Ramos (cell line): Measurements from ENCODE around the gene YIPF2.

Experiments used
- in situ Hi-C: fragments of 300-500 bp; cut with MboI; formaldehyde crosslinking; loops from one replicate; pipeline ENCODE4 v1.14.3; 2022; ENCODE audit warnings: low sequenced_read_pairs; ENCODE audit not compliant: unreplicated experiment

YIPF2 gene

DNA sequence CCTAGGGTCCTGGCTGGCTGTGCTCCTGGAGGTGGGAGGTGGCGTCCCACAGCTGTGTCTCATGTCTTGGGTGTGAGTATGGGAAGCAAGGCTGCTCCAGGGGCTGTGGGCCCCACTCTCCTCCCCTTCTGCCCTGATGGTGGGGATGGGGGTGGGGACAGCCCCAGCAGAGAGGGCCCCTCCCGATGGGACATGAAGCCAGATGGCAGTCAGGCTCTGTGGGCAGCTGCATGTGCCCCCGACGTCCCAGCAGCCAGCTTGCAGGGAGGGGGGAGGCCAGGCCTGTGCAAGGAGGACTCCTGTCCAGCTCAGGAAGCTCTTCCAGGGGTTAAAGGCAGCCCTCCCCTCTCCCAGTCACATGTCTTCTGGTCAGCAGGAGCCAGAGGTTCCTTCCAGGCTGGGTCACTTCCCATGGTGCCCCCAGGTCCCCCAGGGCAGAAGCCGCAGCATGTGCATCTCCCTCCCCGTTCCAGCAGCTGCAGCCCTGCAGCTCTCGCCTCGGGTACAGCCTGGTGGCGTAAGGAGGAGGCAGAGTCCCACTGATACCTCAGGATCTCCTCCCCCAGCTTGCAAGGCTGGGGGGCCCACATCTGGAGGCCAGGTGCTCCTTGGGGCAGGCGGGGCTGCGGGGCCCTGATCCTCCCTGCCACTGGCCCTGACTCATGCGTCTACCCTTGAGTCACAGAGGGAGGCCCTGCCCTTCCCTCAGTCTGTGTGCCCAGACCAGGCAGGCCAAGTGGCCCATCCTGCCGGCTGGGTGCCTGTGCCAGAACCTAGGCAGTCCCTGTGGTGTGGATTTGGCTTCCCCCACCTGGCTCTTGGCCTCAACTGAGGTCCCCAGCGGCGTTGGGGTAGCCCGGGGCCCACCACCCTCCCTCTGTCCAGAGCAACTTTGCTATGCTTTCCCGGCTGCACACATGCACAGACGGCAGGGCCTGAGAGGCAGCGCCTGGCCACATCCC lies 13.0 kb downstream of the YIPF2 start:
- in situ Hi-C loops, result no loop called here

DNA sequence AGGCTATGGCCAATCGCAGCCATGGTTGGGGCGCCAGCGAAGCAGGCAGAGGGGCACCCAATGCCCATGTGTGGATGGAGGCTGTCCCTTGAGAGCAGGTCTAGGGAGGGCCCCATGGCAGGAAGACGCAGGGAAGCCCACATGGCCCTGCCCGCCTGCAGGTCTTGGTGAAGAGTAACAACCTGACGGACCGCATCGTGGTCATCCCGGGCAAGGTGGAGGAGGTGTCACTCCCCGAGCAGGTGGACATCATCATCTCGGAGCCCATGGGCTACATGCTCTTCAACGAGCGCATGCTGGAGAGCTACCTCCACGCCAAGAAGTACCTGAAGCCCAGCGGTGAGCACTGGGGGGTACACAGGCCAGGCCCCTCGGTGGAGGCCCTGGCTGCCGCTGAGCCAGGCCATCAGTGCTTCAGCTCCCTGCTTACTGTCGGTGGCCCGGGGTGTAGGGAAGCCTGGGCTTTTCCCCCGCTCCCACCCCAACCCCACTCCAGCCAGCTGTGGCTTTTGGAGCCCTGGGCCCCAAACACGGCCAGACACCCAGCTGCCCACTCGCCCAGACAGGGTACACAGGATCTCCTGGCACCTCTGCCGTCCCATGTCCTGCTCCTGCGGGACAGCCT lies 14.6 kb downstream of the YIPF2 start:
- in situ Hi-C loops, result no loop called here

- in situ Hi-C loops, result no loop called here
These were observed 15.8 kb downstream of the YIPF2 start for GRCh38 chr19:10912619-10913018.

DNA sequence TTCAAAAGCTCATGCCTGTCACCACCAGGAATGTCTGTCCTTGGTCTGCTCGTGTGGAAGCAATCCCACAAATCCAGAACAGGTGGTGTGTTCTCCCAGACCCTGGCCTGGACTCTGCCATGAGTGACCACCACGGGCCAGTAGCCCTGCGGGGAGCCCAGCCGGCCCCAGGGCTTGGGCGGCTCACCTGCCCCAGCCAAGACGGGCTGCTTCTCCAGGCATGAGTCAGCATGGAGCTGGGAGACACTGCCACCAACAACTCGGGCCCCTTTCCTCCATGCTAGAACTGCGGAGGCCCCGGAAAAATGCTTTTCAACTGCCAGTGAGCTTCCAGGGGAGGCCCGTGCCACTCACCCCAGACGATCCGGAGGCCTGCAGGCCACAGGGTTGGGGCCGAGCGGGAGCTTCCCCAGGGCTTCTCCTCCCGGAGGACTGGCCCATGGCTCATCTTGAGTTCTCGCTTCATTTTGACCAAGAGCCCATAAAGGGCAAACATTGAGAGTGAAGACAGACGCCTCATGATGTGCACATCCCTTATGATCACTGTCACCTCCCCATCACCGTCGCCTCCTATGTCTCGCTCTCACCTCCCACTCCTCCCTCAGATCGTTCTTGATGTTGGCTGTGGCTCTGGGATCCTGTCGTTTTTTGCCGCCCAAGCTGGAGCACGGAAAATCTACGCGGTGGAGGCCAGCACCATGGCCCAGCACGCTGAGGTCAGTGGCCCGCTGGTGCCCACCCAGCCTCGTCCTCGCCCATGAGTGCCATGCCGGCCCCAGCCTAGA lies 16.7 kb downstream of the YIPF2 start:
- in situ Hi-C loops, result no loop called here

DNA sequence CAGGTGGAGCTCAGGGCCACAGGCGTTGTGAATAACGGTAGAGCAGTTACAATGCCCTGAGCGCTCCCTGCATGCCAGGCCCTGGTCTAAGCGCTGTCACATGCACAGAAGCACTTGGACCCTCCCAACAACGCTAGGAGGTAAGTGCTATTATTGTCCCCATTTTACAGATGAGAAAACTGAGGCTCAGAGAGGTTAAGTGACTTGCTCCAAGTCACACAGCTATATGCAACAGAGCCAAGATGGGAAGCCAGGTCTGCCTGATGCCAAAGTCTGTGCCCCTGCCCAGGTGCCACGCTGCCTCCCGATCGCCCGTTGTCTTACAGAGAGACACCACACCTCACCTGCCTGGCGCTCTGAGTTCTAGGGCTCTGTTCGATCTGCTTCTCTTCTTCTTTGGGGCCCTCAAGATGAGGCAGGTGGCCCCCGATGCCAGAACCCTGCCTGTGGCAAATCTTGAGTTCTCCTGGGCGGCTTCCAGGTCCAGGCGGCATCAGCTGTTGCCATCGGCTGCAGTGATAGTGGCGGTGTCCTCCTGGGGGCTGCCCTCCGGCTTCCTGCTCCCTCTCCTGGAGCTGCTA lies 20.0 kb downstream of the YIPF2 start:
- in situ Hi-C loops, result no loop called here

- in situ Hi-C loops, result no loop called here
These were observed 20.5 kb downstream of the YIPF2 start for GRCh38 chr19:10907925-10908324.

DNA sequence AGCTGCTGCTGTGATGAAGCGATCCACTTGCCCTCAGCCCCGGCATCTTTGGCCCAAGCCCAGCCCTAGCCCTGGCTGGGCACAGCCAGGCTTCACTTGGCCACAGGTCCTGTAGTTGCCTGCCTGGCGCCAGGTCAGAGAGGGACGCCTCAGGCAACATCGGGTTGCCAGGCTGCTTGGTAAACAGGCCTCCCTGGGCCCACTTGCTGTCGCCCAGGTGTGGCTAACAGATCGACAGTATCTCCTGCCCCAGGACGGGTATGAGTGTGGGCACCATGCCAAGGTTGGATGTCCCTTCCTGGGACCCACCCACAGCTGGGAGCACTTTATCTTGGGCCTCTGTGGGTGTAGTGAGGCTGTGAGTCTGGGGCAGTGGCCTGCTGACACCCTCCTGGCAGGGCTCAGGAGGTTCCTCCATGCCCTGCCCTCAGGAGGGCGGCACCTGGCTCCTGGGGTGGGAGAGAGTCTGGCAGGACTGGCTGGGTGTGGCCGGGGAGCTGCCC lies 29.2 kb downstream of the YIPF2 start:
- in situ Hi-C loops, result no loop called here

DNA sequence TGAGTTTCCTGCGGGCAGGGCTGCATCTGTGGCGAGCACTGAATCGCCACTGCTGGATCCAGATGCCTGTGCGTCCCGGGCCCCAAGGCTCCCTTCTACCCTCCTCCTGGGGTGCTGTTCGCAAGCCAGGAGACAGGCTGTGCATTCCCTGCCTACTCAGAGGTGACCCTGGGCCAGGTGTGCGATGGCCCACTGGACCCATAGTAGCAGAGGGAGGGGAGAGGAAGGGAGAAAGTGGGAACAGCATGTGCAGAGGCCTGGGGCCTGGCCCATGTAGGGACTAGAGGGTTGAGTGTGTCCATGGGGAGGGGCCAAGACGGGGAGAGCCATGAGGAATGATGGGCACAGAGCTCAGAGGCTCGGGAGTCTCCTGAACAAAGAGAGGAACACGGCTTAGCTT lies 29.8 kb downstream of the YIPF2 start:
- in situ Hi-C loops, result no loop called here

DNA sequence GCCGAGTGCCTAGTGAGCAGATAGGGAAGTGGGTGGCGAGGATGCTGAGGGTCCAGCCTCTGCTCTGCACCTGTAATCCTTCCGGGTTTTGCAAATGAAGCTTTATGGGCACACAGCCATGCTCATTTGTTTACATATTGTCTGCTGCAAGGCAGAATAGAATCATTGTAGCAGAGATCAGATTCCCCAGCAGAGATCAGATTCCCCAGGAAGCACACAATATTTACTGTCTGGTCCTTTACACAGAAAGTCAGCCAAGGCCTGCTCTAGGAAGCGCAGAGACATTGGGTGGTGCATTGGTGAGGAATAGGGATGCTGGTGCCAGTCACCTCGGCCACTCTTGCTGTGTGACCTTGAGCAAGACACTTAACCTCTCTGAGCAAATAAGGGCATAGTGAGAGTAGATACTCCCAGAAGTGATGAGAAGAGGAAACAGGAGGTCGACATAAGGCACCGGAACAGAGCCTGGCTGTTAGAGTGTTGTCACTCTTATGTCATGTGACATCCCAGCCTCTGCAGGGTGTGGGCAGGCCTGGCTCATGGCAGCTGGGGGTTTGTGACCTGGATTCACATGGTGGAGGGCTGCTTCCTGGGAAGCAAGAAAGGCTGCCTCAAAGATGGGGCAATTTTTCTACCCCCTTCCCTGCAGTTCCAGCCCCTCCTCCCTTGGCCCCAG lies 31.4 kb downstream of the YIPF2 start:
- in situ Hi-C loops, result no loop called here

GRCh38 chr19:10895920-10896319 lies 32.5 kb downstream of the YIPF2 start:
- in situ Hi-C loops, result no loop called here

DNA sequence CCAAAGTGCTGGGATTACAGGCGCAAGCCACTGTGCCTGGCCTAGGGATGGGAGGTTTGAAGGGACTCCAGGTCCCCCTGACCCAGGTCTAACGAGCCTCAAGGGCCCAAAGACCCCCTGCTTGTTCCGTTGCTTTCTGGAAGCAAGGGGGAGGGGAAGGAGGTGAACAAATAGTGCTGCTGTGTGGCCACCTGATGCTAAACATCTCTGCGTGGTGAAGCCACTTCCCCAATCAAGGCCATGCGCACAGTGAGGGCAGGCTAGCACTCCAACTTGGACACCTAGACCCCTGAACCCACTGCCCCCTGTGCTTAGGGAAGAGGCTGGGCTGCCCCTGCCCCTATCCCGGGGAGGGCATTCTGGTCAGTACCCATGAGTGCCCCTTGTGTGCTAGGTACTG lies 33.1 kb downstream of the YIPF2 start:
- in situ Hi-C loops, result no loop called here

DNA sequence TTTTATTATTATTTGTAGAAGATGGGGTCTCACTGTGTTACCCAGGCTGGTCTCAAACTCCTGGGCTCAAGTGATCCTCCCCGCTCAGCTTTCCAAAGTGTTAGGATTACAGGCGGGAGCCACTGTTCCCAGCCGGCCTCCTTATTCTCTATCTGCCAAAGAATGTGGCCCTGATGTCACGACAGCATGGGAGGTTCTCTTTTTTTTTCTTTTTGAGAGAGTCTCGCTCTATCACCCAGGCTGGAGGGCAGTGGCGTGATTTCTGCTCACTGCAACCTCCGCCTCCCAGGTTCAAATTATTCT lies 33.6 kb downstream of the YIPF2 start:
- in situ Hi-C loops, result no loop called here

- in situ Hi-C loops, result no loop called here
These were observed 36.2 kb downstream of the YIPF2 start for GRCh38 chr19:10892256-10892655.

DNA sequence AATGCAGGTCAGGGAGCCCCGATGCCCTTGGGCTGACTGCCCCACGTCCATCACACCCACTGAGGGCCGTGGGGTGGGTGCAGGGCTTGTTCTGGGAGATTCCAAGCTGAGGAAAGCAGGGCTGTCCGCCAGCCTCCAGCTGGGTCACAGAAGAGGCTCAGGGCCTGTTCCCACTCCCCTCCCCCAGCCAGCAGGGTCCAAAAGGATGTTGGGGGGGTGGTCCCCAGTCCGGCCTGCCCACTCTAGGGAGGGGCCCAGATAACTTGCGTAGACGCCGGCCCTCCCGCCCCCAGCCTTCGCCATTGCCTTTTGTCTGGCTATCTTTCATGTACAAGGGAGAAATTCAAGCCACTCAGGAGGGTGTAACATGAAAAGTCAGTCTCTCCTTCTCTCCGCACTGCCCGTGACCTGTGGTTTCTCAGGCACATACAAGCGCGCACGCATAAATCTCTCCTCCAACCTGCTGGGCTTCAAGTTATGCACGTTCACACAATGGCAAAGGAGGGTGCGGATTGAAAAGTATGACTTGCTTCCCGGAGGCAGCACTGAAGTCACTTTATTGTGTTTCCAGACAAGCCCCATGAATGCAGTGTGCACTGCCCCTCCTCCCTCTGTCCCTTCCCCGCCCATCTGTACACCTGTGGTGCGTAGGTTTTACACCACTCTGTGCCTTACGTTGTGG lies 36.9 kb downstream of the YIPF2 start:
- in situ Hi-C loops, result no loop called here

- in situ Hi-C loops, result no loop called here
These were observed 38.6 kb downstream of the YIPF2 start for GRCh38 chr19:10889880-10890279.

- in situ Hi-C loops, result no loop called here
These were observed 40.0 kb downstream of the YIPF2 start for GRCh38 chr19:10888421-10888866.

- in situ Hi-C loops, result no loop called here
These were observed 40.6 kb downstream of the YIPF2 start for GRCh38 chr19:10887616-10888367.
